BLaER1 (cell line): ENCODE measurements around the gene NCK1.

Experiments
- H3K27ac ChIP-seq: shearing (Covaris generic); formaldehyde crosslinking; 2 replicates; pipeline ENCODE4 v1.8.1; 2022
- H3K27me3 ChIP-seq: shearing (Covaris generic); formaldehyde crosslinking; 2 replicates; pipeline ENCODE4 v1.8.1; 2022
- H3K36me3 ChIP-seq: shearing (Covaris generic); formaldehyde crosslinking; 2 replicates; pipeline ENCODE4 v1.8.1; 2022
- H3K4me1 ChIP-seq: shearing (Covaris generic); formaldehyde crosslinking; 2 replicates; pipeline ENCODE4 v1.8.1; 2022
- H3K4me2 ChIP-seq: shearing (Covaris generic); formaldehyde crosslinking; 2 replicates; pipeline ENCODE4 v1.8.1; 2022
- H3K4me3 ChIP-seq: shearing (Covaris generic); formaldehyde crosslinking; 2 replicates; pipeline ENCODE4 v1.8.1; 2022
- H3K9ac ChIP-seq: shearing (Covaris generic); formaldehyde crosslinking; 2 replicates; pipeline ENCODE4 v1.8.1; 2022
- H3K9me3 ChIP-seq: shearing (Covaris generic); formaldehyde crosslinking; 2 replicates; pipeline ENCODE4 v1.8.1; 2022
- H4K20me1 ChIP-seq: shearing (Covaris generic); formaldehyde crosslinking; 2 replicates; pipeline ENCODE4 v1.8.1; 2022
- Cebpa-rat ChIP-seq: shearing (Covaris generic); IDR thresholded peaks from 2 replicates; pipeline ENCODE4 v1.8.1; 2022

NCK1 gene

DNA sequence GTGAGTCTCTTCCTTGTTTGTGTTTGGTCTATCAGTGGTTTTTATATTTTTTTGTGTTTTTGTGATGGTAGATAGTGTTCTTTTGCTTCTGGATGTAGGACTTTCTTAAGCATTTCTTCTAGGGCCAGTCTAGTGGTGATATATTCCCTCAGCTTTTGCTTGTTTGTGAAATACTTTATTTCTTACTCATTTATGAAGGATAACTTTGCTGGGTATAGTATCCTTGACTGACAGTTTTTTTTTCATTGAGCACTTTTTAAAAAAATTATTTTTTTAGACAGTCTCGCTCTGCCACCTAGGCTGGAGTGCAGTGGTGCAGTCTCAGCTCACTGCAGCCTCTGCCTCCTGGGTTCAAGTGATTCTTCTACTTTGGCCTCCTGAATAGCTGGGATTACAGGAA, 41.9 kb downstream of the NCK1 start:
- Histone ChIP-seq H3K4me1 (peaks cover 9% of the 10 kb centered on the region; the same call in 1 of the 2 replicates), H3K27ac (no peak overlapping the region), H3K4me2 (no peak overlapping the region), H3K9me3 (peaks cover 71% of the 10 kb centered on the region), H3K9ac (no peak overlapping the region), H3K27me3 (no peaks in the 10 kb centered on the region), H3K36me3 (peaks cover 56% of the 10 kb centered on the region), H4K20me1 (peaks cover 69% of the 10 kb centered on the region), H3K4me3 (no peak overlapping the region)
- no peak for TF ChIP-seq Cebpa-rat

DNA sequence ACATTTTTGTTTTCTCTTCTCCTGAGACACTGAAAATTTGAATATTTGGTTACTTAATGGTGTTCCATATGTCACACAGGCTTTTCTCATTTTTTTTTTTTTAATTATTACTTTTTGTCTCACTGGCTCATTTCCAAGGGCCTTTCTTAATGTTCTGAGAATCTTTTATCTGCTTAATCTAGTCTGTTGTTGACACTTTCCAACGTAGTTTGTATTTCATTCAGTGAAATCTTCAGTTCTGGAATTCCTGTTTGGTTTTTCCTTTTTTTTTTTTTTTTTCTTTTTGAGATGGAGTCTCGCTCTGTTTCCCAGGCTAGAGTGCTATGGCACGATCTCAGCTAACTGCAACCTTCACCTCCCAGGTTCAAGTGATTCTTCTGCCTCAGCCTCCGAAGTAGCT, 42.7 kb downstream of the NCK1 start:
- H3K4me1 ChIP-seq = peaks cover 9% of the 10 kb centered on the region; the same call in 1 of the 2 replicates
- peaks cover 69% of the 10 kb centered on the region for H4K20me1 ChIP-seq
- H3K9me3 ChIP-seq = peaks cover 62% of the 10 kb centered on the region
- TF ChIP-seq Cebpa-rat = no peak
- H3K4me2 ChIP-seq = no peak overlapping the region
- no peaks in the 10 kb centered on the region for H3K27me3 ChIP-seq
- H3K36me3 ChIP-seq = peaks cover 48% of the 10 kb centered on the region
- no peak overlapping the region for H3K9ac ChIP-seq
- H3K27ac ChIP-seq = no peak overlapping the region
- H3K4me3 ChIP-seq = no peak overlapping the region

DNA sequence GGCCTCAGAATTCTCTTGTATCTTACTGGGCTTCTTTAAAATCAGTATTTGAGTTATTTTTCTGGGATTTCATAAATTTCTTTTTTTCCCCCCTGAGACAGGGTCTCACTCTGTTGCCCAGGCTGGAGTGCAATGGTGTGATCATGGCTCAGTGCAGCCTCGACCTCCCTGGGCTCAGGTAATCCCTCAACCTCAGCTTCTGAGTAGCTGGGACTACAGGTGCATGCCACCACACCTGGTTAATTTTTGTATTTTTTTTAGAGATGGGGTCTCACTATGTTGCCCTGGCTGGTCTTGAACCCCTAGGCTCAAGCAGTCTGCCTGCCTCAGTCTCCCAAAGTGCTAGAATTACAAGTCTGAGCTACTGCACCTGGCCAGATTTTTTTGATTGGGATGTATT, 43.5 kb downstream of the NCK1 start:
- Histone ChIP-seq H3K4me3 (no peak overlapping the region), H3K36me3 (peaks cover 42% of the 10 kb centered on the region), H3K9me3 (peaks cover 55% of the 10 kb centered on the region), H3K4me1 (peaks cover 9% of the 10 kb centered on the region; the same call in 1 of the 2 replicates), H3K9ac (no peak overlapping the region), H3K4me2 (no peak overlapping the region), H4K20me1 (peaks cover 75% of the 10 kb centered on the region), H3K27ac (no peak overlapping the region), H3K27me3 (no peaks in the 10 kb centered on the region)
- TF ChIP-seq Cebpa-rat = no peak

- no peak overlapping the region for H3K4me3 ChIP-seq
- no peaks in the 10 kb centered on the region for H3K27me3 ChIP-seq
- H3K36me3 ChIP-seq = peaks cover 47% of the 10 kb centered on the region
- H4K20me1 ChIP-seq = peaks cover 76% of the 10 kb centered on the region
- no peak overlapping the region for H3K9ac ChIP-seq
- TF ChIP-seq Cebpa-rat = no peak
- H3K9me3 ChIP-seq = peaks cover 66% of the 10 kb centered on the region
- H3K27ac ChIP-seq = no peak overlapping the region
- H3K4me1 ChIP-seq = peaks cover 9% of the 10 kb centered on the region; the same call in 1 of the 2 replicates
- H3K4me2 ChIP-seq = no peak overlapping the region
These were observed 44.7 kb downstream of the NCK1 start for GRCh38 chr3:136906725-136907124.

DNA sequence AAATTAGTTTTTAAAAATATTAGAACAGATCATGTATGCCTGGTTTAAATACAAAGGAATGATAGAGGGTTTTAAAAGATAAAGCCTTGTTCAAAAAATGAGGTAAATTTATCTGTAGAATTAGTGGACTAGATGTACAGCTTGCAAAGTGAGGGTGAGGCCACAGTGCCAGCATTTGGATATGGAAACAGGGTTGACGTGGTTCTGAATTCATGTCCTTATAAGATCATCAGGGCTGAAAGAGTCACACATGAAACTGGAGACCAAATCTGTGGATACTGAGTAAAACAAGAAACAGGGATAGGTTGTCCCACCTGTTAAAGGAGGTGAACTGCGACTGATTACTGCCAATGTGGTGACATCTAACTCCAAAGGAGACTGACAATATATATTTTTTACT, 46.3 kb downstream of the NCK1 start:
- H3K27ac ChIP-seq = no peak overlapping the region
- no peak for TF ChIP-seq Cebpa-rat
- H3K36me3 ChIP-seq = peaks cover 56% of the 10 kb centered on the region
- no peak overlapping the region for H3K4me3 ChIP-seq
- no peak overlapping the region for H3K9ac ChIP-seq
- H3K27me3 ChIP-seq = no peaks in the 10 kb centered on the region
- H4K20me1 ChIP-seq = peaks cover 76% of the 10 kb centered on the region
- no peaks in the 10 kb centered on the region for H3K4me1 ChIP-seq
- H3K4me2 ChIP-seq = no peak overlapping the region
- peaks cover 71% of the 10 kb centered on the region for H3K9me3 ChIP-seq

- no peaks in the 10 kb centered on the region for H3K27me3 ChIP-seq
- H3K27ac ChIP-seq = no peak overlapping the region
- no peak overlapping the region for H3K4me3 ChIP-seq
- H3K9ac ChIP-seq = no peak overlapping the region
- no peak overlapping the region for H3K4me2 ChIP-seq
- H3K36me3 ChIP-seq = peaks cover 58% of the 10 kb centered on the region
- H3K9me3 ChIP-seq = peaks cover 71% of the 10 kb centered on the region
- H3K4me1 ChIP-seq = no peaks in the 10 kb centered on the region
- peaks cover 78% of the 10 kb centered on the region for H4K20me1 ChIP-seq
- no peak for TF ChIP-seq Cebpa-rat
These were observed 47.2 kb downstream of the NCK1 start for GRCh38 chr3:136909187-136909586.

GRCh38 chr3:136910697-136911096, 48.7 kb downstream of the NCK1 start:
- peaks cover 58% of the 10 kb centered on the region for H3K36me3 ChIP-seq
- no peak overlapping the region for H3K4me3 ChIP-seq
- H3K4me1 ChIP-seq = no peaks in the 10 kb centered on the region
- H3K27ac ChIP-seq = no peak overlapping the region
- peaks cover 67% of the 10 kb centered on the region for H3K9me3 ChIP-seq
- no peak overlapping the region for H3K4me2 ChIP-seq
- no peak for TF ChIP-seq Cebpa-rat
- H3K9ac ChIP-seq = no peak overlapping the region
- H3K27me3 ChIP-seq = no peaks in the 10 kb centered on the region
- H4K20me1 ChIP-seq = peaks cover 79% of the 10 kb centered on the region

GRCh38 chr3:136913168-136913567, 51.2 kb downstream of the NCK1 start:
- H3K4me2 ChIP-seq = no peak overlapping the region
- H3K27me3 ChIP-seq = no peaks in the 10 kb centered on the region
- H3K4me1 ChIP-seq = peaks cover 1% of the 10 kb centered on the region
- no peak overlapping the region for H3K9ac ChIP-seq
- no peak overlapping the region for H3K27ac ChIP-seq
- peaks cover 51% of the 10 kb centered on the region for H3K9me3 ChIP-seq
- no peak for TF ChIP-seq Cebpa-rat
- H3K36me3 ChIP-seq = peaks cover 47% of the 10 kb centered on the region
- H3K4me3 ChIP-seq = no peak overlapping the region
- peaks cover 76% of the 10 kb centered on the region for H4K20me1 ChIP-seq

DNA sequence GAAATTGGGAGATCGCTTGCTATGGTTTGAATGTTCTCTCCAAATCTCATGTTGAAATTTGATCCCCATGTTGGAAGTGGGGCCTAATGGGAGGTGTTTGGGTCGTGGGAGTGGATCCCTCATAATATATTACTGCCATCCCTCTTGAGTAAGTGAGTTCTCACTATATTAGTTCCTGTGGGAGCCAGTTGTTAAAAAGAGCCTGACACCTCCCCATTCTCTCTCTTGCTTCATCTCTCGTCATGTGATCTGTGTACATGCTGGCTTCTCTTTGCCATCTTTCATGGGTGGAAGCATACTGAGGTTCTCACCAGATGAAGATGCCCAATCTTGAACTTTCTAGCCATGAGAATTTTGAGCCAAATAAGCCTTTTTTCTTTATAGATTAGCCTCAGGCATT, 52.7 kb downstream of the NCK1 start:
- no peak overlapping the region for H3K27ac ChIP-seq
- H3K36me3 ChIP-seq = peaks cover 47% of the 10 kb centered on the region
- H3K27me3 ChIP-seq = no peaks in the 10 kb centered on the region
- peaks cover 76% of the 10 kb centered on the region for H4K20me1 ChIP-seq
- peaks cover 51% of the 10 kb centered on the region for H3K9me3 ChIP-seq
- no peak overlapping the region for H3K4me2 ChIP-seq
- H3K4me1 ChIP-seq = peaks cover 17% of the 10 kb centered on the region
- H3K4me3 ChIP-seq = no peak overlapping the region
- no peak overlapping the region for H3K9ac ChIP-seq
- no peak for TF ChIP-seq Cebpa-rat

GRCh38 chr3:136916223-136916622, 54.2 kb downstream of the NCK1 start:
- Histone ChIP-seq H3K4me3 (no peak overlapping the region), H3K9ac (no peak overlapping the region), H3K4me2 (no peak overlapping the region), H4K20me1 (peaks cover 71% of the 10 kb centered on the region), H3K4me1 (peaks cover 21% of the 10 kb centered on the region), H3K9me3 (peaks cover 50% of the 10 kb centered on the region), H3K27ac (no peak overlapping the region), H3K36me3 (peaks cover 42% of the 10 kb centered on the region), H3K27me3 (no peaks in the 10 kb centered on the region)
- no peak for TF ChIP-seq Cebpa-rat
